ENCODE measurements around the gene SLC10A7. TPM values are rescaled to one million over a fixed set of nuclear protein-coding genes. Genes with fewer than 3 reads are reported as not detected.

SLC10A7 gene
- total and polyA plus RNA-seq, 2 of the 8 experiments (the other 6 are each of a cell fraction or from before 2014, with no cell fraction given), result 2.5 to 2.9 TPM

- TF ChIP-seq BCL11A (IDR thresholded peaks at IDR 0.05; ENCODE audit: low read depth in 2 of 2, low read length in 2 of 2), result no peak
- TF ChIP-seq TEAD4 (IDR thresholded peaks at IDR 0.05; ENCODE audit: low read depth, low read length), result no peak
Observed at GRCh38 chr4:146333895-146334262, 187.9 kb downstream of the SLC10A7 start (continued).
